Measurements from ENCODE around the gene SLC2A8. TPM values are rescaled to one million over a fixed set of nuclear protein-coding genes. Genes with fewer than 3 reads are reported as not detected.

The SLC2A8 gene
- total and polyA plus RNA-seq, 5 donors from 2014 or later, result 5.5 to 15.6 (median 10.0) TPM

GRCh38 chr9:127368852-127369402 lies 28.0 kb upstream of the SLC2A8 start:
- H3K36me3 ChIP-seq (ENCODE audit: control insufficient read depth, insufficient read depth, low read length), result no peaks in the 10 kb centered on the region
- DNase-seq (no peak), ATAC-seq (ENCODE audit: low read depth in 2 of 2) (no peak)
- no peaks in the 10 kb centered on the region for H3K4me1 ChIP-seq (ENCODE audit: control insufficient read depth, insufficient read depth, low read length, poor library complexity, severe bottlenecking)
- Mint-ChIP-seq H3K4me3 (no peak overlapping the region), H3K9me3 (no peaks in the 10 kb centered on the region), H3K4me1 (no peaks in the 10 kb centered on the region), H3K27me3 (peaks cover 37% of the 10 kb centered on the region), H3K36me3 (peaks cover 4% of the 10 kb centered on the region), H3K27ac (no peak overlapping the region)
- H3K27ac ChIP-seq (ENCODE audit: insufficient read depth, low read length, poor library complexity, severe bottlenecking), result no peak overlapping the region
- H3K9me3 ChIP-seq (ENCODE audit: control insufficient read depth in 2 of 2, low read length in 2 of 2), result no peaks in the 10 kb centered on the region
- no peak overlapping the region for H3K4me3 ChIP-seq (ENCODE audit: low read depth, low read length)
- H3K27me3 ChIP-seq (ENCODE audit: control insufficient read depth, insufficient read depth, low read length), result peaks cover 22% of the 10 kb centered on the region

- peaks cover 22% of the 10 kb centered on the region for H3K27me3 ChIP-seq (ENCODE audit: control insufficient read depth, insufficient read depth, low read length)
- H3K27me3 Mint-ChIP-seq, result peaks cover 41% of the 10 kb centered on the region
- H3K36me3 Mint-ChIP-seq, result peaks cover 4% of the 10 kb centered on the region
- no peaks in the 10 kb centered on the region for H3K9me3 ChIP-seq (ENCODE audit: control insufficient read depth in 2 of 2, low read length in 2 of 2)
- H3K4me3 ChIP-seq (ENCODE audit: low read depth, low read length), result no peak overlapping the region
- ATAC-seq (ENCODE audit: low read depth in 2 of 2) (no peak), DNase-seq (no peak)
- H3K36me3 ChIP-seq (ENCODE audit: control insufficient read depth, insufficient read depth, low read length), result no peaks in the 10 kb centered on the region
- H3K4me3 Mint-ChIP-seq, result no peak overlapping the region
- H3K4me1 Mint-ChIP-seq, result no peaks in the 10 kb centered on the region
- H3K9me3 Mint-ChIP-seq, result no peaks in the 10 kb centered on the region
- no peak overlapping the region for H3K27ac ChIP-seq (ENCODE audit: insufficient read depth, low read length, poor library complexity, severe bottlenecking)
- no peak overlapping the region for H3K27ac Mint-ChIP-seq
- no peaks in the 10 kb centered on the region for H3K4me1 ChIP-seq (ENCODE audit: control insufficient read depth, insufficient read depth, low read length, poor library complexity, severe bottlenecking)
These were observed 27.5 kb upstream of the SLC2A8 start for GRCh38 chr9:127369428-127369827.

- ATAC-seq (ENCODE audit: low read depth in 2 of 2) (no peak), DNase-seq (no peak)
- Mint-ChIP-seq H3K4me3 (no peak overlapping the region), H3K4me1 (no peaks in the 10 kb centered on the region), H3K27me3 (peaks cover 47% of the 10 kb centered on the region), H3K9me3 (no peaks in the 10 kb centered on the region), H3K27ac (no peak overlapping the region), H3K36me3 (peaks cover 4% of the 10 kb centered on the region)
- Histone ChIP-seq H3K4me1 (ENCODE audit: control insufficient read depth, insufficient read depth, low read length, poor library complexity, severe bottlenecking) (no peaks in the 10 kb centered on the region), H3K4me3 (ENCODE audit: low read depth, low read length) (no peak overlapping the region), H3K27ac (ENCODE audit: insufficient read depth, low read length, poor library complexity, severe bottlenecking) (no peak overlapping the region), H3K27me3 (ENCODE audit: control insufficient read depth, insufficient read depth, low read length) (peaks cover 24% of the 10 kb centered on the region), H3K36me3 (ENCODE audit: control insufficient read depth, insufficient read depth, low read length) (no peaks in the 10 kb centered on the region), H3K9me3 (ENCODE audit: control insufficient read depth in 2 of 2, low read length in 2 of 2) (no peaks in the 10 kb centered on the region)
These were observed 26.8 kb upstream of the SLC2A8 start for GRCh38 chr9:127370147-127370579.

- Histone ChIP-seq H3K9me3 (ENCODE audit: control insufficient read depth in 2 of 2, low read length in 2 of 2) (no peaks in the 10 kb centered on the region), H3K27me3 (ENCODE audit: control insufficient read depth, insufficient read depth, low read length) (peaks cover 24% of the 10 kb centered on the region), H3K4me3 (ENCODE audit: low read depth, low read length) (no peak overlapping the region), H3K36me3 (ENCODE audit: control insufficient read depth, insufficient read depth, low read length) (no peaks in the 10 kb centered on the region), H3K27ac (ENCODE audit: insufficient read depth, low read length, poor library complexity, severe bottlenecking) (no peak overlapping the region), H3K4me1 (ENCODE audit: control insufficient read depth, insufficient read depth, low read length, poor library complexity, severe bottlenecking) (no peaks in the 10 kb centered on the region)
- Mint-ChIP-seq H3K4me3 (no peak overlapping the region), H3K36me3 (peaks cover 4% of the 10 kb centered on the region), H3K27me3 (peaks cover 54% of the 10 kb centered on the region), H3K4me1 (no peaks in the 10 kb centered on the region), H3K9me3 (no peaks in the 10 kb centered on the region), H3K27ac (no peak overlapping the region)
- ATAC-seq (ENCODE audit: low read depth in 2 of 2) (no peak), DNase-seq (no peak)
These were observed 26.0 kb upstream of the SLC2A8 start for GRCh38 chr9:127370672-127371648.

GRCh38 chr9:127380479-127380878 lies 16.5 kb upstream of the SLC2A8 start:
- H3K27ac Mint-ChIP-seq, result no peak overlapping the region
- H3K36me3 Mint-ChIP-seq, result no peaks in the 10 kb centered on the region
- H3K4me3 Mint-ChIP-seq, result no peak overlapping the region
- ATAC-seq (ENCODE audit: low read depth in 2 of 2) (no peak), DNase-seq (no peak)
- H3K27me3 ChIP-seq (ENCODE audit: control insufficient read depth, insufficient read depth, low read length), result peaks cover 32% of the 10 kb centered on the region
- H3K4me3 ChIP-seq (ENCODE audit: low read depth, low read length), result no peak overlapping the region
- peaks cover 62% of the 10 kb centered on the region for H3K27me3 Mint-ChIP-seq
- H3K4me1 Mint-ChIP-seq, result no peaks in the 10 kb centered on the region
- peaks cover 7% of the 10 kb centered on the region in 2 experiments for H3K9me3 ChIP-seq (ENCODE audit: control insufficient read depth in 2 of 2, low read length in 2 of 2)
- H3K4me1 ChIP-seq (ENCODE audit: control insufficient read depth, insufficient read depth, low read length, poor library complexity, severe bottlenecking), result no peaks in the 10 kb centered on the region
- H3K9me3 Mint-ChIP-seq, result peaks cover 0 to 9% (median 0%) of the 10 kb centered on the region in 7 donors
- no peak overlapping the region for H3K27ac ChIP-seq (ENCODE audit: insufficient read depth, low read length, poor library complexity, severe bottlenecking)
- no peaks in the 10 kb centered on the region for H3K36me3 ChIP-seq (ENCODE audit: control insufficient read depth, insufficient read depth, low read length)

GRCh38 chr9:127382541-127382940 lies 14.4 kb upstream of the SLC2A8 start:
- ATAC-seq (ENCODE audit: low read depth in 2 of 2), result no peak
- H3K9me3 Mint-ChIP-seq, result peaks cover 0 to 9% (median 0%) of the 10 kb centered on the region in 7 donors

GRCh38 chr9:127384016-127384730 lies 12.8 kb upstream of the SLC2A8 start:
- peaks cover 0 to 4% (median 0%) of the 10 kb centered on the region in 7 donors for H3K9me3 Mint-ChIP-seq

More at GRCh38 chr9:127382541-127382940, 14.4 kb upstream of the SLC2A8 start:
- H3K4me3 ChIP-seq (ENCODE audit: low read depth, low read length), result no peak overlapping the region
- no peak overlapping the region for H3K27ac Mint-ChIP-seq
- H3K9me3 ChIP-seq (ENCODE audit: control insufficient read depth in 2 of 2, low read length in 2 of 2), result peaks cover 7% of the 10 kb centered on the region in 2 experiments
- no peaks in the 10 kb centered on the region for H3K4me1 ChIP-seq (ENCODE audit: control insufficient read depth, insufficient read depth, low read length, poor library complexity, severe bottlenecking)
- H3K27ac ChIP-seq (ENCODE audit: insufficient read depth, low read length, poor library complexity, severe bottlenecking), result no peak overlapping the region
- peaks cover 0 to 11% (median 0%) of the 10 kb centered on the region in 4 donors for H3K4me1 Mint-ChIP-seq
- H3K4me3 Mint-ChIP-seq, result no peak overlapping the region
- H3K27me3 Mint-ChIP-seq, result peaks cover 59% of the 10 kb centered on the region
- no peaks in the 10 kb centered on the region for H3K36me3 ChIP-seq (ENCODE audit: control insufficient read depth, insufficient read depth, low read length)
- DNase-seq, result no peak
- peaks cover 43% of the 10 kb centered on the region for H3K27me3 ChIP-seq (ENCODE audit: control insufficient read depth, insufficient read depth, low read length)
- no peaks in the 10 kb centered on the region for H3K36me3 Mint-ChIP-seq

More at GRCh38 chr9:127384016-127384730, 12.8 kb upstream of the SLC2A8 start:
- Histone ChIP-seq H3K27me3 (ENCODE audit: control insufficient read depth, insufficient read depth, low read length) (peaks cover 40% of the 10 kb centered on the region), H3K4me1 (ENCODE audit: control insufficient read depth, insufficient read depth, low read length, poor library complexity, severe bottlenecking) (peaks cover 16% of the 10 kb centered on the region), H3K4me3 (ENCODE audit: low read depth, low read length) (no peak overlapping the region), H3K9me3 (ENCODE audit: control insufficient read depth in 2 of 2, low read length in 2 of 2) (peaks cover 3 to 5% of the 10 kb centered on the region in 2 experiments), H3K36me3 (ENCODE audit: control insufficient read depth, insufficient read depth, low read length) (no peaks in the 10 kb centered on the region), H3K27ac (ENCODE audit: insufficient read depth, low read length, poor library complexity, severe bottlenecking) (no peak overlapping the region)
- H3K4me1 Mint-ChIP-seq, result peaks cover 11 to 25% (median 13%) of the 10 kb centered on the region in 4 donors
- H3K36me3 Mint-ChIP-seq, result no peaks in the 10 kb centered on the region
- ATAC-seq (ENCODE audit: low read depth in 2 of 2) (no peak), DNase-seq (no peak)
- no peak overlapping the region for H3K4me3 Mint-ChIP-seq
- H3K27ac Mint-ChIP-seq, result no peak overlapping the region
- peaks cover 60% of the 10 kb centered on the region for H3K27me3 Mint-ChIP-seq
